ENCODE measurements around the gene MYO16. TPM values are rescaled to one million over a fixed set of nuclear protein-coding genes. Genes with fewer than 3 reads are reported as not detected.

MYO16 gene
- polyA plus RNA-seq, 2 of the 4 experiments (the other 2 are of a cell fraction), result 0.03 to 0.06 TPM

GRCh38 chr13:108618233-108618632 is 11.2 kb upstream of the MYO16 start:
- 64% methylated on average over 1 of the region's 1 CpG for WGBS (ENCODE audit: missing lambda C conversion rate)
- TF ChIP-seq FOSB (CRISPR knock-in tag; IDR thresholded peaks at IDR 0.05), result no peak
- no peak for TF ChIP-seq REST (IDR thresholded peaks at IDR 0.05)
- no peak for TF ChIP-seq E2F6 (IDR thresholded peaks at IDR 0.05; ENCODE audit: borderline replicate concordance, low read depth)
- TF ChIP-seq ZC3H11A (IDR thresholded peaks at IDR 0.05), result no peak
- no peak for TF ChIP-seq CEBPB (IDR thresholded peaks at IDR 0.05)
- no peak for TF ChIP-seq NR3C1 (IDR thresholded peaks at IDR 0.05)
- no peak for TF ChIP-seq KDM5A (IDR thresholded peaks at IDR 0.05)
- TF ChIP-seq HEYL (CRISPR knock-in tag; IDR thresholded peaks at IDR 0.05), result no peak
- no peak for TF ChIP-seq EP300 (IDR thresholded peaks at IDR 0.05)
- TF ChIP-seq, protein P1, sequence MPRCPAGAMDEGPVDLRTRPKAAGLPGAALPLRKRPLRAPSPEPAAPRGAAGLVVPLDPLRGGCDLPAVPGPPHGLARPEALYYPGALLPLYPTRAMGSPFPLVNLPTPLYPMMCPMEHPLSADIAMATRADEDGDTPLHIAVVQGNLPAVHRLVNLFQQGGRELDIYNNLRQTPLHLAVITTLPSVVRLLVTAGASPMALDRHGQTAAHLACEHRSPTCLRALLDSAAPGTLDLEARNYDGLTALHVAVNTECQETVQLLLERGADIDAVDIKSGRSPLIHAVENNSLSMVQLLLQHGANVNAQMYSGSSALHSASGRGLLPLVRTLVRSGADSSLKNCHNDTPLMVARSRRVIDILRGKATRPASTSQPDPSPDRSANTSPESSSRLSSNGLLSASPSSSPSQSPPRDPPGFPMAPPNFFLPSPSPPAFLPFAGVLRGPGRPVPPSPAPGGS (IDR thresholded peaks at IDR 0.05), result no peak
- TF ChIP-seq RAD21 (conservative IDR thresholded peaks at IDR 0.05 in 1 of 2, IDR thresholded peaks at IDR 0.05 in 1 of 2), result no peak
- no peak for TF ChIP-seq ZSCAN20 (CRISPR knock-in tag; IDR thresholded peaks at IDR 0.05)
- TF ChIP-seq, protein P2, sequence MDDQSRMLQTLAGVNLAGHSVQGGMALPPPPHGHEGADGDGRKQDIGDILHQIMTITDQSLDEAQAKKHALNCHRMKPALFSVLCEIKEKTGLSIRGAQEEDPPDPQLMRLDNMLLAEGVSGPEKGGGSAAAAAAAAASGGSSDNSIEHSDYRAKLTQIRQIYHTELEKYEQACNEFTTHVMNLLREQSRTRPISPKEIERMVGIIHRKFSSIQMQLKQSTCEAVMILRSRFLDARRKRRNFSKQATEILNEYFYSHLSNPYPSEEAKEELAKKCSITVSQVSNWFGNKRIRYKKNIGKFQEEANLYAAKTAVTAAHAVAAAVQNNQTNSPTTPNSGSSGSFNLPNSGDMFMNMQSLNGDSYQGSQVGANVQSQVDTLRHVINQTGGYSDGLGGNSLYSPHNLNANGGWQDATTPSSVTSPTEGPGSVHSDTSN (IDR thresholded peaks at IDR 0.05), result no peak
- TF ChIP-seq KDM1A (IDR thresholded peaks at IDR 0.05; ENCODE audit: low read depth), result no peak
- TF ChIP-seq USF2 (IDR thresholded peaks at IDR 0.05), result no peak

DNA sequence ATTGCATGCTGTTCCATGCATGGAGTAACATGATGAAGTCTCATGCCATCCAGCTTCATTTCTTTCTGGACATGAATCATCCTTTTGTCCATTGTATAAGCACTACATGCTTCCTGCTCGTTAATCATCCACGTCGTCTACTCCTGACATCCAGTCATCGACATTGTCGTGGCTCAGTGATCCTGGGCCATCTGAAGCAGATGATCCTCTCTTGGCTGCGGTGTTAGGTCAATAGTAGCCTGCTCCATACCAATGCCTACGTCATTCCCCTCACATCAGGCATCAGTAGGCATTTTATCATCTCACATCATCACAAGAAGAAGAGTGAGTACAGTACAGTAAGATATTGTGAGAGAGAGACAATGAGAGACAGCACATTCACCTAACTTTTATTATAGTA is 7.9 kb upstream of the MYO16 start:
- Histone ChIP-seq H3K4me2 (no peak overlapping the region), H3K4me1 (no peaks in the 10 kb centered on the region), H3K27ac (no peak overlapping the region), H3K4me3 (no peak overlapping the region), H3K9me3 (no peaks in the 10 kb centered on the region; the same call in 2 of the 3 replicates)
- POLR2A ChIA-PET, result no interaction called here
- TF ChIP-seq RNF2 (IDR thresholded peaks at IDR 0.05; ENCODE audit: borderline replicate concordance, low read depth) (no peak), CHD4 (IDR thresholded peaks at IDR 0.05; ENCODE audit: borderline replicate concordance) (no peak), ZFP36 (IDR thresholded peaks at IDR 0.05; ENCODE audit: borderline replicate concordance, partially characterized antibody) (no peak), RCOR1 (IDR thresholded peaks at IDR 0.05; ENCODE audit: low read depth, low read length) (no peak), PHF8 (IDR thresholded peaks at IDR 0.05; ENCODE audit: borderline replicate concordance, low read depth) (no peak), CEBPB (IDR thresholded peaks at IDR 0.05) (no peak), HEYL (CRISPR knock-in tag; IDR thresholded peaks at IDR 0.05) (no peak), CBX2 (IDR thresholded peaks at IDR 0.05; ENCODE audit: borderline replicate concordance, low read depth) (no peak), CHD2 (IDR thresholded peaks at IDR 0.05; ENCODE audit: low read length, partially characterized antibody) (no peak), RFX5 (IDR thresholded peaks at IDR 0.05) (no peak), ELK1 (IDR thresholded peaks at IDR 0.05; ENCODE audit: low read depth, low read length) (no peak), POLR2A (IDR thresholded peaks at IDR 0.05; ENCODE audit: low read length) (no peak), RARB (CRISPR knock-in tag; IDR thresholded peaks at IDR 0.05) (no peak), E2F6 (IDR thresholded peaks at IDR 0.05; ENCODE audit: borderline replicate concordance, low read depth) (no peak), SREBF2 (IDR thresholded peaks at IDR 0.05) (no peak)
- TF ChIP-seq, protein P2 (IDR thresholded peaks at IDR 0.05), result no peak
- no peak for ATAC-seq
- CTCF ChIA-PET, result no interaction called here
- FAIRE-seq, result no peak
- 51% methylated on average over 7 of the region's 7 CpGs for WGBS (ENCODE audit: missing lambda C conversion rate)
- no peak for DNase-seq (ENCODE audit: low read depth in 1 of 2, low spot score in 1 of 2)

More at GRCh38 chr13:108618233-108618632, 11.2 kb upstream of the MYO16 start:
- ChIA-PET CTCF (no interaction called here), POLR2A (no interaction called here)
- Histone ChIP-seq H3K4me2 (no peak overlapping the region), H3K27ac (no peak overlapping the region), H3K9me3 (no peaks in the 10 kb centered on the region), H3K4me1 (no peaks in the 10 kb centered on the region), H3K4me3 (no peak overlapping the region)
- ATAC-seq, result no peak
- no peak for DNase-seq (ENCODE audit: low read depth in 1 of 2, low spot score in 1 of 2)
- no peak for FAIRE-seq
